ENCODE data around the gene BCL11B.

DNA sequence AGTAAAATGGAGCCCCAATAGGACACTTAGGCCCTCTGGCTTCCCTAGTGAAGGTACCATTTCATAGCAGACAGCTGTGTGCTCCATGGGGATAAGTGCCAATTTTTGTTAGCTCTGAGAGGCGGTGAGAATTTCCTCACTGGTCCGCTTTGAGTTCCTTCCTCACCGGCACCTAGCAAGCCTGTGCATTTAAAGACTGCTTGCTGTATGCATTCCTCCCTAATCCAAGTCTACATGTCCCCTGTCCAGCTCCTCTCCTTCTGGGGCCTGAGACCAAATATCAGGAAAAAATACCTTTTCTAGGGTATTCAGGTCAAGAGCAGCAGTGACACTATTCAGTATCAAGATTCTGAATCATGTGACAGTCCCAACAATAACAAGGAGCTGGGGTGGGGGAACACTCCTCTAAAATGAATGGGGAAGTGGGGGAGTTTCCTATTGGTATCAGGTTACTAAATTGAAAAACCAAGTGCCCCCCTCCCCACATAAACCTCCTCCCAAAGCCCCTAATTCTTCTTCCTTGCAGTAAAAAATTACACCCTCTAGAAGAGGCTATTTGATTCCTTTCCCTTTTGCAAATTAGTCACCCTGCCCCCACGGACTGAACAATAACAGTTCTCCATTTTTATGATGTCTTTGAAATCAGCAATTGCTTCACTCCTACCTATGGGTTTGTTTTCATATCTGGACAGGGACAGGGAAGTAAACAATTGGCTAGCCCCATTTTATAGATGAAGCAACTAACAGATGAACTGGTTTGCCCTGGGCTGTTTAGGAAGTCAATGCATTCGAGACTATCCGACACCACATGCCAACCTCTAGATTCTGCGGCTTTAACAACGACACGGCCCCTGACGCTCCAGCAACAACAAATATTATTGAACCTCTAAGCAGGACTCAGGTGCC, 28.9 kb downstream of the BCL11B start:
- TF ChIP-seq, protein P1, sequence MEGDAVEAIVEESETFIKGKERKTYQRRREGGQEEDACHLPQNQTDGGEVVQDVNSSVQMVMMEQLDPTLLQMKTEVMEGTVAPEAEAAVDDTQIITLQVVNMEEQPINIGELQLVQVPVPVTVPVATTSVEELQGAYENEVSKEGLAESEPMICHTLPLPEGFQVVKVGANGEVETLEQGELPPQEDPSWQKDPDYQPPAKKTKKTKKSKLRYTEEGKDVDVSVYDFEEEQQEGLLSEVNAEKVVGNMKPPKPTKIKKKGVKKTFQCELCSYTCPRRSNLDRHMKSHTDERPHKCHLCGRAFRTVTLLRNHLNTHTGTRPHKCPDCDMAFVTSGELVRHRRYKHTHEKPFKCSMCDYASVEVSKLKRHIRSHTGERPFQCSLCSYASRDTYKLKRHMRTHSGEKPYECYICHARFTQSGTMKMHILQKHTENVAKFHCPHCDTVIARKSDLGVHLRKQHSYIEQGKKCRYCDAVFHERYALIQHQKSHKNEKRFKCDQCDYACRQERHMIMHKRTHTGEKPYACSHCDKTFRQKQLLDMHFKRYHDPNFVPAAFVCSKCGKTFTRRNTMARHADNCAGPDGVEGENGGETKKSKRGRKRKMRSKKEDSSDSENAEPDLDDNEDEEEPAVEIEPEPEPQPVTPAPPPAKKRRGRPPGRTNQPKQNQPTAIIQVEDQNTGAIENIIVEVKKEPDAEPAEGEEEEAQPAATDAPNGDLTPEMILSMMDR (IDR thresholded peaks at IDR 0.05) = no peak
- no peak for TF ChIP-seq POLR2A (IDR thresholded peaks at IDR 0.05)
